SK-N-SH treated with all-trans-retinoic acid at 6 μM for 48 hours (cell line): Measurements from ENCODE around the gene SLC25A33.

ENCODE experiments used
- ATAC-seq: fragments of 200-7000 bp; cut with Tn5 transposase; 3 replicates; pipeline ENCODE4 v1.9.1; 2020; ENCODE audit warnings: mild to moderate bottlenecking, moderate library complexity
- ARNTL ChIP-seq: fragments of 450-650 bp; formaldehyde crosslinking; IDR thresholded peaks from 2 replicates; pipeline ENCODE4 v1.5.0; 2020; ENCODE audit warnings: low read depth, mild to moderate bottlenecking, moderate library complexity, borderline replicate concordance
- BACH2 ChIP-seq: fragments of 250-450 bp; sonication (Bioruptor Pico); IDR thresholded peaks from 2 replicates; pipeline ENCODE4 v1.9.0; 2021; ENCODE audit warnings: mild to moderate bottlenecking, borderline replicate concordance
- CREB5 ChIP-seq: fragments of 250-450 bp; sonication (Bioruptor Pico); IDR thresholded peaks from 2 replicates; pipeline ENCODE4 v1.5.1; 2020; ENCODE audit warnings: low read depth, mild to moderate bottlenecking, moderate library complexity
- CSDC2 ChIP-seq: fragments of 250-450 bp; sonication (Bioruptor Pico); IDR thresholded peaks from 2 replicates; pipeline ENCODE4 v1.5.0; 2020; ENCODE audit warnings: mild to moderate bottlenecking, moderate library complexity
- CSRNP3 ChIP-seq: fragments of 250-450 bp; sonication (Bioruptor Pico); IDR thresholded peaks from 2 replicates; pipeline ENCODE4 v1.5.1; 2021; ENCODE audit warnings: mild to moderate bottlenecking, moderate library complexity
- ESRRG ChIP-seq: fragments of 250-450 bp; sonication (Bioruptor Pico); IDR thresholded peaks from 2 replicates; pipeline ENCODE4 v1.6.1; 2021; ENCODE audit warnings: mild to moderate bottlenecking
- GLIS3 ChIP-seq: fragments of 250-450 bp; sonication (Bioruptor Pico); IDR thresholded peaks from 2 replicates; pipeline ENCODE4 v1.5.0; 2020; ENCODE audit warnings: mild to moderate bottlenecking, moderate library complexity
- ISL1 ChIP-seq: fragments of 250-450 bp; sonication (Bioruptor Pico); IDR thresholded peaks from 2 replicates; pipeline ENCODE4 v2.1.2; 2022; ENCODE audit warnings: mild to moderate bottlenecking, moderate library complexity
- OSR1 ChIP-seq: fragments of 250-450 bp; sonication (Bioruptor Pico); IDR thresholded peaks from 2 replicates; pipeline ENCODE4 v1.8.0; 2022; ENCODE audit warnings: moderate library complexity, mild to moderate bottlenecking, inconsistent platforms
- PATZ1 ChIP-seq: fragments of 250-450 bp; sonication (Bioruptor Pico); IDR thresholded peaks from 2 replicates; pipeline ENCODE4 v1.8.0; 2020; ENCODE audit warnings: mild to moderate bottlenecking, moderate library complexity, borderline replicate concordance
- POU6F1 ChIP-seq: fragments of 250-450 bp; sonication (Bioruptor Pico); IDR thresholded peaks from 2 replicates; pipeline ENCODE4 v1.8.0; 2021; ENCODE audit warnings: low read depth, mild to moderate bottlenecking, moderate library complexity, borderline replicate concordance
- PPARA ChIP-seq: fragments of 250-450 bp; sonication (Bioruptor Pico); IDR thresholded peaks from 2 replicates; pipeline ENCODE4 v1.5.0; 2020; ENCODE audit warnings: mild to moderate bottlenecking, borderline replicate concordance
- RARB ChIP-seq: fragments of 250-450 bp; sonication (Bioruptor Pico); IDR thresholded peaks from 2 replicates; pipeline ENCODE4 v1.8.0; 2021; ENCODE audit warnings: mild to moderate bottlenecking, moderate library complexity
- SNAI2 ChIP-seq: fragments of 250-450 bp; sonication (Bioruptor Pico); IDR thresholded peaks from 2 replicates; pipeline ENCODE4 v1.5.0; 2020; ENCODE audit warnings: mild to moderate bottlenecking, moderate library complexity
- TOX ChIP-seq: fragments of 250-450 bp; sonication (Bioruptor Pico); IDR thresholded peaks from 2 replicates; pipeline ENCODE4 v1.8.0; 2021; ENCODE audit warnings: mild to moderate bottlenecking, moderate library complexity, borderline replicate concordance
- ZC3H10 ChIP-seq: fragments of 250-450 bp; sonication (Bioruptor Pico); IDR thresholded peaks from 2 replicates; pipeline ENCODE4 v1.5.1; 2021; ENCODE audit warnings: mild to moderate bottlenecking, moderate library complexity
- ZFP30 ChIP-seq: fragments of 450-650 bp; formaldehyde crosslinking; IDR thresholded peaks from 2 replicates; pipeline ENCODE4 v1.5.0; 2022; ENCODE audit warnings: mild to moderate bottlenecking, moderate library complexity
- ZNF565 ChIP-seq: fragments of 450-650 bp; formaldehyde crosslinking; conservative IDR thresholded peaks from 2 replicates; pipeline ENCODE4 v1.5.0; 2020; ENCODE audit warnings: low read depth, mild to moderate bottlenecking, moderate library complexity
- ZNF70 ChIP-seq: fragments of 450-650 bp; formaldehyde crosslinking; IDR thresholded peaks from 2 replicates; pipeline ENCODE4 v1.5.0; 2020; ENCODE audit warnings: mild to moderate bottlenecking, moderate library complexity
- ZNF8 ChIP-seq: fragments of 450-650 bp; formaldehyde crosslinking; IDR thresholded peaks from 2 replicates; pipeline ENCODE4 v1.5.0; 2020; ENCODE audit warnings: mild to moderate bottlenecking, moderate library complexity

The SLC25A33 gene

GRCh38 chr1:9601942-9602793, 62.9 kb downstream of the SLC25A33 start:
- no peak for ATAC-seq

DNA sequence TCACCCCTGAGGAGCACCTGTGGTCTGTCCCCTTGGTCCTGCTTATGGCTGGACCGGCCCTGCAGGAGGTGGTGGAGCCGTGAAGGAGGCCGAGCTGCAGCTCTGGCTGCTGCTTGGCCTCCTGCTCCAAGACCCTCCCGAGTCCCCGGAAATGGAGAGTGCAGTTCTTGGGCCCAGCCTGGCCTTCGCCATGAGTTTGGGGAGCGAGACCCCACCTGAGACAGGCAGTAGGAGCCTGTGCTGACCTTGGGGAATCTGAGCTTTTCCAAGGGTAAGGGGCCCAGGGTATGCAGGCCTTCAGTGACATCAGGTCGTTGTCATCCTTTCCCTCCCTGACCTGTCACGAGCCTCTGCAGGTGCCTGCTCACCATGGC, 63.5 kb downstream of the SLC25A33 start:
- ATAC-seq = no peak

More at GRCh38 chr1:9601942-9602793, 62.9 kb downstream of the SLC25A33 start:
- TF ChIP-seq ZNF70 (CRISPR knock-in tag) (no peak), CSRNP3 (CRISPR knock-in tag) (no peak), BACH2 (CRISPR knock-in tag) (no peak), ARNTL (CRISPR knock-in tag) (no peak), CREB5 (CRISPR knock-in tag) (no peak), SNAI2 (CRISPR knock-in tag) (no peak), PPARA (no peak), PATZ1 (CRISPR knock-in tag) (no peak), OSR1 (no peak), ZC3H10 (CRISPR knock-in tag) (no peak), ZNF565 (CRISPR knock-in tag) (no peak), ZFP30 (no peak), CSDC2 (no peak), TOX (no peak), RARB (CRISPR knock-in tag) (no peak), ISL1 (CRISPR knock-in tag) (no peak), ESRRG (CRISPR knock-in tag) (no peak), ZNF8 (CRISPR knock-in tag) (no peak)

GRCh38 chr1:9603307-9603706, 64.0 kb downstream of the SLC25A33 start:
- ATAC-seq = no peak
- TF ChIP-seq POU6F1 (CRISPR knock-in tag) = no peak
- TF ChIP-seq ISL1 (CRISPR knock-in tag) = no peak
- no peak for TF ChIP-seq CSRNP3 (CRISPR knock-in tag)
- TF ChIP-seq PATZ1 (CRISPR knock-in tag) = no peak
- TF ChIP-seq OSR1 = no peak
- TF ChIP-seq TOX = no peak
- no peak for TF ChIP-seq ESRRG (CRISPR knock-in tag)
- no peak for TF ChIP-seq ZNF565 (CRISPR knock-in tag)
- no peak for TF ChIP-seq PPARA
- TF ChIP-seq CREB5 (CRISPR knock-in tag) = no peak

More for the DNA sequence above, 63.5 kb downstream of the SLC25A33 start:
- TF ChIP-seq CSRNP3 (CRISPR knock-in tag) (no peak), GLIS3 (CRISPR knock-in tag) (no peak), OSR1 (no peak), ZFP30 (no peak), ZNF8 (CRISPR knock-in tag) (no peak), ESRRG (CRISPR knock-in tag) (no peak), ISL1 (CRISPR knock-in tag) (no peak)
- TF ChIP-seq, all 23 proteins: peak for 0
